Lower leg skin (tissue), 4 donors: Measurements from ENCODE around the gene ABRAXAS1. TPM values are rescaled to one million over a fixed set of nuclear protein-coding genes. Genes with fewer than 3 reads are reported as not detected.

ENCODE experiments used
- DNase-seq, 2 donors: peaks; one replicate each; pipeline ENCODE4 v3.0.0-alpha.2; 2019; ENCODE audit warnings: low spot score in 2 of 2
- H3K4me3 ChIP-seq: fragments of 200-600 bp; sonication (generic); 2 replicates; pipeline ENCODE4 v1.5.1; 2017; ENCODE audit warnings: mild to moderate bottlenecking, low read depth; ENCODE audit not compliant: poor library complexity, severe bottlenecking
- CTCF ChIP-seq, 3 donors: fragments of 450-650 bp; IDR thresholded peaks; one replicate each; pipeline ENCODE4 v1.5.1; 2016; ENCODE audit warnings: antibody characterized with exemption in 3 of 3, mild to moderate bottlenecking in 3 of 3, moderate library complexity in 2 of 3
- POLR2A ChIP-seq, 2 donors: fragments of 450-650 bp; IDR thresholded peaks; one replicate each; pipeline ENCODE4 v1.6.1; 2016 to 2017; ENCODE audit warnings: antibody characterized with exemption in 2 of 2, mild to moderate bottlenecking in 1 of 2, moderate library complexity in 1 of 2
- WGBS, 2 donors: methylation state at CpG; one replicate each; pipeline ENCODE4 v1.1.5; 2018; 5-methylcytosine and 5-hydroxymethylcytosine counted together
- intact Hi-C: fragments of 100-400 bp; cut with DNase I; formaldehyde crosslinking; loops from one replicate; pipeline ENCODE4 v1.15.0; 2023; ENCODE audit warnings: low total_unique reads
- total RNA-seq, 4 donors: library from RNA; depleted of rRNA; stranded (reverse); fragments of >200 nt; gene quantifications; one replicate each; pipeline ENCODE4 v1.1.0, GENCODE V29; 2016

ABRAXAS1 gene
- total RNA-seq: 1 to 10 TPM; 5.4 to 7.7 (median 7.3) TPM

GRCh38 chr4:83484500-83485461, at the start of gene ABRAXAS1:
Gene ABRAXAS1, minus strand, starts transcription at chr4:83485100. Its CDS starts 28 bp downstream, at chr4:83485072.
- H3K4me3 ChIP-seq: peak within 1 kb of the TSS; percentile 78
- DNase-seq: peak; percentile 90 to 98
- TF ChIP-seq CTCF (IDR thresholded peaks at IDR 0.05): no peak
- no peak for TF ChIP-seq POLR2A (IDR thresholded peaks at IDR 0.05)
- intact Hi-C loops: no loop called here
- 1% methylated on average over 49 to 75 of the region's 93 CpGs for WGBS, 2 donors

GRCh38 chr4:83527671-83528070, 42.8 kb upstream of the ABRAXAS1 start:
- TF ChIP-seq POLR2A (IDR thresholded peaks at IDR 0.05): no peak
- TF ChIP-seq CTCF (IDR thresholded peaks at IDR 0.05): no peak
- intact Hi-C loops: no loop called here
- no peak for DNase-seq
- WGBS, 2 donors: 68 to 86% methylated on average over 2 of the region's 2 CpGs
- no peak overlapping the region for H3K4me3 ChIP-seq

- DNase-seq: no peak
- intact Hi-C loops: no loop called here
- TF ChIP-seq CTCF (IDR thresholded peaks at IDR 0.05) (no peak), POLR2A (IDR thresholded peaks at IDR 0.05) (no peak)
- H3K4me3 ChIP-seq: no peak overlapping the region
- WGBS, 2 donors: 73 to 74% methylated on average over 3 of the region's 3 CpGs
These were observed 37.3 kb upstream of the ABRAXAS1 start for GRCh38 chr4:83522239-83522638.

- intact Hi-C loops: no loop called here
- DNase-seq: no peak
- TF ChIP-seq POLR2A (IDR thresholded peaks at IDR 0.05) (no peak), CTCF (IDR thresholded peaks at IDR 0.05) (no peak)
- H3K4me3 ChIP-seq: no peak overlapping the region
- 68 to 83% methylated on average over 3 of the region's 3 CpGs for WGBS, 2 donors
These were observed 31.3 kb upstream of the ABRAXAS1 start for GRCh38 chr4:83516042-83516772.

- TF ChIP-seq POLR2A (IDR thresholded peaks at IDR 0.05): no peak
- no peak for TF ChIP-seq CTCF (IDR thresholded peaks at IDR 0.05)
- no peak for DNase-seq
- no peak overlapping the region for H3K4me3 ChIP-seq
- intact Hi-C loops: no loop called here
- 88 to 90% methylated on average over 4 of the region's 4 CpGs for WGBS, 2 donors
These were observed 25.5 kb upstream of the ABRAXAS1 start for GRCh38 chr4:83510442-83510841.
